ENCODE data around the gene DHCR24.

GRCh38 chr1:54879872-54880271 is 7.1 kb downstream of the DHCR24 start:
- TF ChIP-seq CTCF (IDR thresholded peaks at IDR 0.05), result no peak
- TF ChIP-seq POLR2A (IDR thresholded peaks at IDR 0.05), result no peak

Measured in body of pancreas (tissue), 4 donors.